ENCODE results near the gene MRPL42.

- no peak for TF ChIP-seq CTCF (IDR thresholded peaks at IDR 0.05)
- no peak for TF ChIP-seq POLR2A (IDR thresholded peaks at IDR 0.05)
These were observed 18.5 kb upstream of the MRPL42 start for GRCh38 chr12:93448796-93449195.

All from body of pancreas (tissue), 4 donors.